ENCODE results near the gene ECT2.

The ECT2 gene

DNA sequence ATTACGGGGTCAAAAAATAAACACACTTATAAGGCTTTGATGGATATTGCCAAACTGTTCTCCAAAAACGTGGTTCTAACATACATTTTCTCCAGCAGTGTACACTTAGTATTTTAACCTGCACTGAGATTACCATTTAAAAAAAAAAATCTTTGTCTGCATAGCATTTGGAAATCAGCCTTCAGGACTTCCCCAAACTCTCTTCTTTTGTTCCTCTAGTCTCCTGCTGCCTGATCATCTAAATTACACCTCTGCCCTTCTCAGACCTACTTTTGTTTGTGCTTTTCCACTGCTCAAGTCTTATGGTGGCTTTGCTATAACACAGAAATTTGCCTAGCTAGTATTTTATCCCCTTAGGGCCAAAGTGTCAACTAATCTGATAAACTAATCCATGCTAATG is 43.5 kb upstream of the ECT2 start:
- no peak for TF ChIP-seq CTCF (conservative IDR thresholded peaks at IDR 0.05; ENCODE audit: low read depth, low read length)
- no peak for DNase-seq (ENCODE audit: low read depth)
- H3K4me3 ChIP-seq (ENCODE audit: low read depth, low read length) = no peak overlapping the region

DNA sequence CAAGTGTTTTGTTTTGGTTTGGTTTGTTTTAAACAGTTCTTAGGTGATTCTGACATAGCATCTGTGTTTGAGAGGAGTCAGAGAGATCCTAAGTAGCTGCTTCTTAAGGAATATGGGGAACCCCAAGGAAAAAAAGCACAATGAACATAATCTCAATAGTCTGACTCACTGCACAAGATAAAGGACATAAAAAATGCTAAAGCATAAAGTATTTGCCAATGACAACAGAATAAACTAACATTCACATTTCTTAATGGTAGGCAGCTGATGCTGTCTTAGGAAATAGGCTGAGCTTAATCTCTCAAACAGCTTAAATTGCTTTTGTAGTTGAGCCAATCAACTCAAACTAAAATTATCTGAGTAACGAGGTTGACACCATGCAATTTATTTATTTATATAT is 42.6 kb upstream of the ECT2 start:
- H3K4me3 ChIP-seq (ENCODE audit: low read depth, low read length) = no peak overlapping the region
- TF ChIP-seq CTCF (conservative IDR thresholded peaks at IDR 0.05; ENCODE audit: low read depth, low read length) = no peak
- peak; percentile 68 for DNase-seq (ENCODE audit: low read depth)

DNA sequence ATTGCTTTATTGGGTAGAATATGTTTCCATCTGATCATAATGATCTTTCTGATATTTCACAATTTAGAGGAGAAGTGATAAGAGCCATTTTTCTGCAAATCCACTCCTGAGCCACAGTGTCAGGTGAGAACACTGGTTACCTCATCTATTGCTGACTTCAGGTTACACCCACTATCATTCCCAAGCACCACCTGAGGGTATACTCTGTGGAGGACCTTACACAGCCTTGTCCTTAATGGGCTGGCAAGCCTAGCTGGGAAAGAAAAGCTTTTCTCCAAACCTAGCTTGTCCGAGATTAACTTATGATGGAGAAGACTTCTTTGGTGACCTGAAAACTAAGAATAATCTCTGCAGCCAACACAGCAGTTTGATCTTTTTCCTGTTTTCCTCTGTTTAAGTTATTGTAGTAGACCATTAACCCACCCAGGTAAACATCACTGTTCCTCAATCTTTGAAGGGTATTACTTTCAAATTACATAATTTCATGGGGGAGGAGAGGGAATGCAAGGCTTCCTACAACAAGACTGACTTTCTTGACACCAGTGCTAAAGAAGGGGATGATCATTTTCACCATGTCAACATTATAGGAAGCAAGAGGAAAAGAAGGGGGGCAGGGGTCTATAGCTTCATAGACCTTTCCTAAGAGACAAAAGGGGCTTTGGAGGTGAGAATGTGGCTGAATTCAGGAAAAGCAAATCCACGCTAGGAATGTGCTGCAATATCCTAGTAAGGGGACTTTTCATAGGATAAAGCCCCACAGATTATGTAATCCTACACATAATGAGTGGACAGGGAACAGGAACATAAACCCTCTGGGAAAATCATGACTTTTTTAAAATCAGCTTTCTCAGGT is 41.4 kb upstream of the ECT2 start:
- H3K4me3 ChIP-seq (ENCODE audit: low read depth, low read length) = no peak overlapping the region
- no peak for DNase-seq (ENCODE audit: low read depth)
- no peak for TF ChIP-seq CTCF (conservative IDR thresholded peaks at IDR 0.05; ENCODE audit: low read depth, low read length)

DNA sequence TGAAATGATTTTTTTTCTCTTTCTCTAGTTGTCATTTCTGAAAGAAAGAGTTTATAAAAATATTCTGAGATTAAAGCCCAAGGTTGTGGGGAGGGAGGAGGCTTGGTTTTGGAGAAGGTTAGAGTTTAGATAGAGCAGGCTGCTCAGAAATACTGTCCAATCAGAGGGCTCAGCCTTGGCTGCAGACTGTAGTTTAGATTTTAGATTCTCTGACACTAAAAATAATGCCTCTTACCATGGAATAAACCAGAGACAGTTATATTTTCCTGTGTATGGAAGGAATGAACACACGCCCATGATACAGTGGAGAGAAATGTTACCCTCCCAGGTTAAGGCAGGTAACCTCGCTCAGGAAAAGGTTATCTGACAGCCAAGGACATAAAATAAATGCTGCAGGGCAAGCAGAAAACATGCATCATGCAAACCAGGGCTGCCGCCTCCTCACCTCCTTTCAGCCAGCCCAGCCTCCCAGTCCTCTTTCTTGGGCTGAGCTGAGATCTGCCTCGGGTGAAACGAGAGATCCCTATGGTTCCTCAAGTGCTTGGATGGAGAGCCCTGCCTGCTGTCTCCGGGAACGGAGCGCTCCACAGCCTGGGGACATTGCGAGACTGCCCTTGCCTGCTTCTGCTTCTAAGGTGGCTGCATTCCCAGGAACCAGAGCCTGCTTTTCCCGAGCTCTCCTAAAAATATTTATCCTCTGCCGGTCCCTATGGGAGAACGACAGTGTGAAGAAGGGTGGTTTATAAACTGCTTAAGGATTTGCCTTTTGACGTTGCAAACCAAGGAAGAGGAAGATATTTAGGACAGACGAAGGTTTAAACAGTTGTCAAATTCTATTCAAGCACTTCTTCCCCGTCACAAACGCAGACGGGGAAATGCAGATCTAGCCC is 40.5 kb upstream of the ECT2 start:
- no peak for TF ChIP-seq CTCF (conservative IDR thresholded peaks at IDR 0.05; ENCODE audit: low read depth, low read length)
- peak overlapping the region; percentile 94 for H3K4me3 ChIP-seq (ENCODE audit: low read depth, low read length)
- peak; percentile 48 for DNase-seq (ENCODE audit: low read depth)

GRCh38 chr3:172710664-172711453 is 39.7 kb upstream of the ECT2 start, which contains the start of gene NCEH1:
NCEH1 (minus strand) TSS chr3:172711067; CDS start chr3:172710984, 83 bp downstream.
- peak within 1 kb of the TSS; percentile 94 for H3K4me3 ChIP-seq (ENCODE audit: low read depth, low read length)
- DNase-seq (ENCODE audit: low read depth) = peak; percentile 90
- peak; percentile 76 for TF ChIP-seq CTCF (conservative IDR thresholded peaks at IDR 0.05; ENCODE audit: low read depth, low read length)

DNA sequence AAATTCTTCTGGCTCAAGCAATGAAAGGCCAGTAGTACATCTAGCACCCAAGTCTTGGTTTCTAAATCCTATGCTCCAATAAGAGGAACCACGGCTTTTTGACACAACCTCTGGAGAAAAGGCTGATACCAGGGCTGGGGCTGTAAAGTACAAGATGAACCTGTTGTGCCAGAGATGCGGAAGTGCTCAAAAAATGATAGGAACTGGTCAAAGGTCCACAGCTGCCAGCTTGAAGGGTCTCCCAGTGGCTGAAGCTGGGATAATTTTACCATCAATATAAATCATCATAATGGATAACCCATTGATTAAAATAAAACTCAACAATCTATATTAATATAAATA is 39.1 kb upstream of the ECT2 start:
- no peak for DNase-seq (ENCODE audit: low read depth)
- H3K4me3 ChIP-seq (ENCODE audit: low read depth, low read length) = peak overlapping the region; percentile 94
- no peak for TF ChIP-seq CTCF (conservative IDR thresholded peaks at IDR 0.05; ENCODE audit: low read depth, low read length)

Measured in choroid plexus epithelial cell (primary cell).